ENCODE measurements around the gene OR2A1. TPM values are rescaled to one million over a fixed set of nuclear protein-coding genes. Genes with fewer than 3 reads are reported as not detected.
"Not testable (repeated sequence)": the region's sequence is repeated elsewhere in the genome, so short reads cannot be mapped to it uniquely, and the experiment has no call there.

Gene OR2A1
- not detected for polyA plus RNA-seq

GRCh38 chr7:144311872-144312469 lies at the start of gene OR2A1:
TSS of gene OR2A1 (plus strand) at chr7:144312419. CDS start at chr7:144318125, 5,706 bp downstream.
- H3K4me3 Mint-ChIP-seq, H3K9me3 Mint-ChIP-seq, H3K27ac Mint-ChIP-seq, H3K27me3 Mint-ChIP-seq, H3K36me3 Mint-ChIP-seq, H3K4me1 Mint-ChIP-seq: not testable (repeated sequence)

GRCh38 chr7:144264692-144265091 lies 47.5 kb upstream of the OR2A1 start, which contains the start of gene OR2A7:
TSS of gene OR2A7 (minus strand) at chr7:144264792. CDS start at chr7:144259628, 5,164 bp downstream.
- H3K27ac Mint-ChIP-seq, H3K4me1 Mint-ChIP-seq, H3K27me3 Mint-ChIP-seq, H3K36me3 Mint-ChIP-seq, H3K9me3 Mint-ChIP-seq, H3K4me3 Mint-ChIP-seq: not testable (repeated sequence)

GRCh38 chr7:144269188-144269587 lies 43.0 kb upstream of the OR2A1 start, which contains the start of gene CTAGE8:
TSS of gene CTAGE8 (minus strand) at chr7:144269288. CDS start at chr7:144269250, 38 bp downstream.
- H3K27ac Mint-ChIP-seq, H3K27me3 Mint-ChIP-seq, H3K4me1 Mint-ChIP-seq, H3K9me3 Mint-ChIP-seq, H3K4me3 Mint-ChIP-seq, H3K36me3 Mint-ChIP-seq: not testable (repeated sequence)

GRCh38 chr7:144275281-144275680 lies 36.9 kb upstream of the OR2A1 start:
- not testable (repeated sequence) for H3K36me3 Mint-ChIP-seq, H3K9me3 Mint-ChIP-seq, H3K4me3 Mint-ChIP-seq, H3K27me3 Mint-ChIP-seq, H3K27ac Mint-ChIP-seq, H3K4me1 Mint-ChIP-seq

- H3K4me3 Mint-ChIP-seq, H3K36me3 Mint-ChIP-seq, H3K9me3 Mint-ChIP-seq, H3K27me3 Mint-ChIP-seq, H3K27ac Mint-ChIP-seq, H3K4me1 Mint-ChIP-seq: not testable (repeated sequence)
Observed at GRCh38 chr7:144280010-144280409, 32.2 kb upstream of the OR2A1 start.

- not testable (repeated sequence) for H3K27me3 Mint-ChIP-seq, H3K4me3 Mint-ChIP-seq, H3K27ac Mint-ChIP-seq, H3K4me1 Mint-ChIP-seq, H3K36me3 Mint-ChIP-seq, H3K9me3 Mint-ChIP-seq
Observed at GRCh38 chr7:144281981-144282380, 30.2 kb upstream of the OR2A1 start.

GRCh38 chr7:144282490-144282889 lies 29.7 kb upstream of the OR2A1 start:
- not testable (repeated sequence) for H3K4me3 Mint-ChIP-seq, H3K9me3 Mint-ChIP-seq, H3K27me3 Mint-ChIP-seq, H3K4me1 Mint-ChIP-seq, H3K27ac Mint-ChIP-seq, H3K36me3 Mint-ChIP-seq

- not testable (repeated sequence) for H3K4me3 Mint-ChIP-seq, H3K27me3 Mint-ChIP-seq, H3K9me3 Mint-ChIP-seq, H3K27ac Mint-ChIP-seq, H3K36me3 Mint-ChIP-seq, H3K4me1 Mint-ChIP-seq
Observed at GRCh38 chr7:144283716-144284115, 28.5 kb upstream of the OR2A1 start.

- H3K36me3 Mint-ChIP-seq, H3K27ac Mint-ChIP-seq, H3K4me1 Mint-ChIP-seq, H3K4me3 Mint-ChIP-seq, H3K27me3 Mint-ChIP-seq, H3K9me3 Mint-ChIP-seq: not testable (repeated sequence)
Observed at GRCh38 chr7:144287171-144287784, 24.9 kb upstream of the OR2A1 start.

GRCh38 chr7:144291607-144292006 lies 20.6 kb upstream of the OR2A1 start:
- H3K4me3 Mint-ChIP-seq, H3K4me1 Mint-ChIP-seq, H3K27ac Mint-ChIP-seq, H3K9me3 Mint-ChIP-seq, H3K36me3 Mint-ChIP-seq, H3K27me3 Mint-ChIP-seq: not testable (repeated sequence)

GRCh38 chr7:144292384-144293161 lies 19.6 kb upstream of the OR2A1 start:
- H3K4me1 Mint-ChIP-seq, H3K36me3 Mint-ChIP-seq, H3K27ac Mint-ChIP-seq, H3K9me3 Mint-ChIP-seq, H3K27me3 Mint-ChIP-seq, H3K4me3 Mint-ChIP-seq: not testable (repeated sequence)

GRCh38 chr7:144293794-144294499 lies 18.3 kb upstream of the OR2A1 start:
- not testable (repeated sequence) for H3K27ac Mint-ChIP-seq, H3K4me3 Mint-ChIP-seq

GRCh38 chr7:144302578-144303303 lies 9.5 kb upstream of the OR2A1 start:
- H3K9me3 Mint-ChIP-seq, H3K36me3 Mint-ChIP-seq, H3K27me3 Mint-ChIP-seq, H3K4me3 Mint-ChIP-seq, H3K4me1 Mint-ChIP-seq, H3K27ac Mint-ChIP-seq: not testable (repeated sequence)

More at GRCh38 chr7:144293794-144294499, 18.3 kb upstream of the OR2A1 start:
- not testable (repeated sequence) for H3K4me1 Mint-ChIP-seq, H3K9me3 Mint-ChIP-seq, H3K27me3 Mint-ChIP-seq, H3K36me3 Mint-ChIP-seq

GRCh38 chr7:144303607-144304006 lies 8.6 kb upstream of the OR2A1 start:
- not testable (repeated sequence) for H3K4me1 Mint-ChIP-seq, H3K9me3 Mint-ChIP-seq, H3K27ac Mint-ChIP-seq, H3K4me3 Mint-ChIP-seq, H3K27me3 Mint-ChIP-seq, H3K36me3 Mint-ChIP-seq

GRCh38 chr7:144305156-144305555 lies 7.1 kb upstream of the OR2A1 start:
- H3K4me1 Mint-ChIP-seq, H3K27ac Mint-ChIP-seq, H3K36me3 Mint-ChIP-seq, H3K9me3 Mint-ChIP-seq, H3K27me3 Mint-ChIP-seq, H3K4me3 Mint-ChIP-seq: not testable (repeated sequence)

Measured in IgD-negative memory B cell (primary cell).